Endothelial cell of umbilical vein (primary cell): ENCODE measurements around the gene RPS6KA5. TPM values are rescaled to one million over a fixed set of nuclear protein-coding genes. Genes with fewer than 3 reads are reported as not detected.

Experiments
- BruUV-seq: library from RNA; stranded (reverse); fragments of 400-500 nt; replicated peaks from 2 replicates; lab custom pipeline; 2021; lab: Mats Ljungman, UMichigan
- CTCF ChIA-PET: fragments of 300-600, 350-600 bp; sonication (Branson Sonifier 250); formaldehyde crosslinking; loops from one replicate; lab custom pipeline; 2021; ENCODE audit warnings: antibody characterized with exemption, inconsistent platforms; lab: Charles Lee
- POLR2A ChIA-PET: fragments of 300-600, 350-600 bp; sonication (Branson Sonifier 250); formaldehyde crosslinking; loops from one replicate; lab custom pipeline; 2021; ENCODE audit warnings: antibody characterized with exemption, inconsistent platforms; lab: Charles Lee
- DNase-seq: peaks from one replicate; pipeline ENCODE4 v3.0.0-alpha.2; 2011; ENCODE audit warnings: low read depth, low spot score
- FAIRE-seq: peaks from 2 replicates; lab custom pipeline; 2011; peaks lifted over from hg19 to GRCh38; lab: Jason Lieb, UNC
- H2AFZ ChIP-seq: 2 replicates; pipeline ENCODE4 v1.6.0; 2012; ENCODE audit warnings: low read depth, low read length, control low read depth, inconsistent platforms
- H3K27ac ChIP-seq: 2 replicates; pipeline ENCODE4 v1.5.1; 2011; ENCODE audit warnings: low read depth, mild to moderate bottlenecking, control low read depth, low read length, moderate library complexity; ENCODE audit not compliant: insufficient read depth
- H3K27me3 ChIP-seq, 2 experiments: 2 replicates each; pipeline versions ENCODE4 v1.6.0 to v1.6.1; 2011; ENCODE audit warnings: low read length in 2 of 2, mixed read lengths in 1 of 2; ENCODE audit not compliant: control insufficient read depth in 2 of 2, insufficient read depth in 2 of 2
- H3K36me3 ChIP-seq, 2 experiments: 2 replicates in 1 of 2; 3 replicates in 1 of 2; pipeline ENCODE4 v1.5.1; 2011; ENCODE audit warnings: low read length in 2 of 2, mild to moderate bottlenecking in 1 of 2, moderate library complexity in 1 of 2; ENCODE audit not compliant: control insufficient read depth in 2 of 2, insufficient read depth in 2 of 2; ENCODE audit errors: extremely low read depth in 1 of 2
- H3K4me1 ChIP-seq: 3 replicates; pipeline ENCODE4 v1.5.1; 2011; ENCODE audit warnings: mild to moderate bottlenecking, low read length; ENCODE audit not compliant: control insufficient read depth, insufficient read depth; ENCODE audit errors: extremely low read depth
- H3K4me2 ChIP-seq: 2 replicates; pipeline ENCODE4 v1.6.1; 2011; ENCODE audit warnings: low read length, control low read depth, mixed read lengths; ENCODE audit not compliant: insufficient read depth
- H3K4me3 ChIP-seq, 3 experiments: fragments of 200-600 bp in 1 of 3; sonication (generic), shearing (Covaris generic) in 1 of 3; replicated peaks in 1 of 3; 2 replicates each; pipeline ENCODE4 v1.5.1; 2011 to 2016; ENCODE audit warnings: control low read depth in 3 of 3, low read length in 3 of 3, mild to moderate bottlenecking in 2 of 3, inconsistent platforms in 1 of 3, low read depth in 1 of 3, moderate library complexity in 1 of 3; ENCODE audit not compliant: insufficient read depth in 1 of 3
- H3K79me2 ChIP-seq: 2 replicates; pipeline ENCODE4 v1.6.0; 2012; ENCODE audit warnings: low read length, inconsistent platforms; ENCODE audit not compliant: control insufficient read depth, insufficient read depth
- H3K9ac ChIP-seq: replicated peaks from 2 replicates; pipeline ENCODE3; 2011; ENCODE audit warnings: low read length, control low read depth; ENCODE audit not compliant: insufficient read depth; ENCODE audit errors: extremely low read depth
- H3K9me1 ChIP-seq: replicated peaks from 3 replicates; pipeline ENCODE4 v1.6.0; 2011; ENCODE audit warnings: mild to moderate bottlenecking, low read length; ENCODE audit not compliant: control insufficient read depth, insufficient read depth; ENCODE audit errors: extremely low read depth
- H3K9me3 ChIP-seq: replicated peaks from 2 replicates; pipeline ENCODE4 v1.5.1; 2012; ENCODE audit warnings: low read length, inconsistent platforms; ENCODE audit not compliant: control insufficient read depth, insufficient read depth
- H4K20me1 ChIP-seq: replicated peaks from 2 replicates; pipeline ENCODE3; 2011; ENCODE audit warnings: mild to moderate bottlenecking, low read length; ENCODE audit not compliant: control insufficient read depth, insufficient read depth; ENCODE audit errors: extremely low read depth
- EZH2 ChIP-seq: IDR thresholded peaks from 2 replicates; pipeline ENCODE4 v1.6.1; 2012; ENCODE audit warnings: borderline replicate concordance, low read depth, mild to moderate bottlenecking, moderate library complexity, low read length, inconsistent platforms; ENCODE audit not compliant: severe bottlenecking
- JUN ChIP-seq: IDR thresholded peaks from 2 replicates; pipeline ENCODE4 v1.6.1; 2011; ENCODE audit warnings: borderline replicate concordance, low read depth; ENCODE audit not compliant: insufficient read length, insufficient read depth
- dilution Hi-C: fragments of 300-500 bp; cut with MboI; formaldehyde crosslinking; loops from one replicate; pipeline ENCODE4 v1.15.0; 2019; ENCODE audit warnings: low sequenced_read_pairs; ENCODE audit not compliant: extremely low pct_ligation_motif_present
- intact Hi-C: fragments of 100-400 bp; cut with micrococcal nuclease; formaldehyde crosslinking; loops from one replicate; pipeline ENCODE4 v1.10.0; 2022
- polyA plus RNA-seq, 4 experiments: library from polyadenylated mRNA; depleted of rRNA in 3 of 4; stranded (reverse) in 3 of 4; unstranded in 1 of 4; fragments of >200 nt; gene quantifications; 2 replicates each; pipeline versions ENCODE4 v1.2.1 to v1.2.3, GENCODE V29; 2011 to 2012; ENCODE audit warnings: missing spikeins in 1 of 4
- total RNA-seq: library from RNA; stranded (reverse); gene quantifications from 2 replicates; pipeline ENCODE4 v1.2.3, GENCODE V29; 2021
- TF ChIP-seq, protein P1 (sequence below), 2 donors: IDR thresholded peaks; 1 replicate in 1 of 2; 2 replicates in 1 of 2; pipeline ENCODE4 v1.5.1; 2011; ENCODE audit warnings: low read length in 2 of 2, mild to moderate bottlenecking in 2 of 2, moderate library complexity in 2 of 2, control low read depth in 1 of 2, inconsistent platforms in 1 of 2, low read depth in 1 of 2; ENCODE audit not compliant: insufficient read depth in 1 of 2; ENCODE audit errors: extremely low read depth in 1 of 2
- TF ChIP-seq, protein P2 (sequence below): IDR thresholded peaks from 2 replicates; pipeline ENCODE4 v1.6.1; 2011; ENCODE audit not compliant: insufficient read depth, insufficient read length

RPS6KA5 gene
- total and polyA plus RNA-seq, 2 donors (not counting 3 experiments of a cell fraction or from before 2014, with no cell fraction given): 2.9 to 5.4 TPM

DNA sequence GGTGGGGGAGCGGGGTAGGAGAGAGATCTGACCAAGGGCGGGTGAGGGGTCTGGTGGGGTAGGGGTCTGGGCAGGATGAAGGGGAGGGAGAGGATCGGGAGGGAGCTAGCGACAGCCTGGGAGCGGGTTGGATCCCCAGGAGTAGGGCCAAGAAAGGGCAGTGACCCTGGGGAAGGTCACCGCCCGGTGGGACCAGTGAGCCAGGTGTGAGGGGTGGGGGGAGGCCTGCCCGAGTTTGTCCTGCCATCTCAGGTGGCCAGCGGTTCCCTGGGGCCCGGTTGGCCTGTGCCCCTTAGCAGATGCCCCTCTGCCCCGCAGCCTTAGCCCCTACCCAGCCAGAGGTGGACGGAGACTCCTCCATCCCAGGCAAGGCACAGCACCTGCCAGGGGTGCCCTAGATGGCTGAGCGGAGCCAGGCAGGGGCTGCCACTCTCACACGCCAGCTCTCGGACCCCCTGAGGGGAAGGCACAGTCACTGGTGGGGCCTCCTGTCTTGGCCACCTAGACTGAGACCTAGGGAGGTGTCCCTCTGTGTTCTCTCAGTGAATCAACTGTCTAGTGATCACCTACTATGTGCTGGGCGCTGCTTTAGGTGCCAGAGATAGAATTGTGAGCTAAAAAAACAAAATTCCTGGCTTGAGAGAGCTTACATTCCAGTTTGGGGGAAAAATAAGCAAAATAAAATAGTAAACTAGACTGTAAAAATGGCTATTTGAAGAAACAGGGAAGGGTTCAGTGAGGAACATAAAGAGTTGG, 243.6 kb downstream of the RPS6KA5 start:
- DNase-seq: no peak
- FAIRE-seq: no peak
- TF ChIP-seq, protein P1, sequence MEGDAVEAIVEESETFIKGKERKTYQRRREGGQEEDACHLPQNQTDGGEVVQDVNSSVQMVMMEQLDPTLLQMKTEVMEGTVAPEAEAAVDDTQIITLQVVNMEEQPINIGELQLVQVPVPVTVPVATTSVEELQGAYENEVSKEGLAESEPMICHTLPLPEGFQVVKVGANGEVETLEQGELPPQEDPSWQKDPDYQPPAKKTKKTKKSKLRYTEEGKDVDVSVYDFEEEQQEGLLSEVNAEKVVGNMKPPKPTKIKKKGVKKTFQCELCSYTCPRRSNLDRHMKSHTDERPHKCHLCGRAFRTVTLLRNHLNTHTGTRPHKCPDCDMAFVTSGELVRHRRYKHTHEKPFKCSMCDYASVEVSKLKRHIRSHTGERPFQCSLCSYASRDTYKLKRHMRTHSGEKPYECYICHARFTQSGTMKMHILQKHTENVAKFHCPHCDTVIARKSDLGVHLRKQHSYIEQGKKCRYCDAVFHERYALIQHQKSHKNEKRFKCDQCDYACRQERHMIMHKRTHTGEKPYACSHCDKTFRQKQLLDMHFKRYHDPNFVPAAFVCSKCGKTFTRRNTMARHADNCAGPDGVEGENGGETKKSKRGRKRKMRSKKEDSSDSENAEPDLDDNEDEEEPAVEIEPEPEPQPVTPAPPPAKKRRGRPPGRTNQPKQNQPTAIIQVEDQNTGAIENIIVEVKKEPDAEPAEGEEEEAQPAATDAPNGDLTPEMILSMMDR (IDR thresholded peaks at IDR 0.05; ENCODE audit: extremely low read depth in 1 of 2, insufficient read depth in 1 of 2, low read depth in 1 of 2, low read length in 2 of 2): no peak
- TF ChIP-seq, protein P2, sequence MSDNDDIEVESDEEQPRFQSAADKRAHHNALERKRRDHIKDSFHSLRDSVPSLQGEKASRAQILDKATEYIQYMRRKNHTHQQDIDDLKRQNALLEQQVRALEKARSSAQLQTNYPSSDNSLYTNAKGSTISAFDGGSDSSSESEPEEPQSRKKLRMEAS: no peak
- TF ChIP-seq EZH2 (no peak), JUN (no peak)
- Histone ChIP-seq H3K4me2 (no peak overlapping the region), H3K9ac (no peak overlapping the region), H2AFZ (peak overlapping the region; percentile 69), H3K27me3 (no peaks in the 10 kb centered on the region), H3K27ac (no peak overlapping the region), H3K9me3 (no peaks in the 10 kb centered on the region), H3K36me3 (no peaks in the 10 kb centered on the region), H3K9me1 (no peaks in the 10 kb centered on the region), H4K20me1 (no peaks in the 10 kb centered on the region), H3K4me1 (peaks cover 9% of the 10 kb centered on the region), H3K4me3 (peak overlapping the region in 1 of 3 experiments; percentile 9), H3K79me2 (peaks cover 38% of the 10 kb centered on the region)
- ChIA-PET CTCF (interaction anchor here (1.0 to 2.7 kb wide), 15 partner anchors 10 to 527 kb away, joined by 3 to 47 read pairs (median 7); no protein-coding TSS in a partner anchor), POLR2A (no interaction called here)
- no TSS peak for BruUV-seq
- dilution Hi-C loops: no loop called here
- intact Hi-C loops: loop anchor here (1.0 to 5.0 kb wide), 2 partner anchors 55 to 515 kb away; no protein-coding TSS in a partner anchor
